HepG2 (cell line): ENCODE results near the gene ERLEC1. TPM values are rescaled to one million over a fixed set of nuclear protein-coding genes. Genes with fewer than 3 reads are reported as not detected.

Experiments
- ATAC-seq: fragments of 200-7000 bp; cut with Tn5 transposase; 3 replicates; pipeline ENCODE4 v1.9.1; 2020; ENCODE audit warnings: mild to moderate bottlenecking, moderate library complexity
- BruUV-seq: library from RNA; stranded (reverse); fragments of 400-500 nt; replicated peaks from 2 replicates; lab custom pipeline; 2021; lab: Mats Ljungman, UMichigan
- CTCF ChIA-PET: fragments of 300-600 bp; formaldehyde crosslinking; extraction: SDS; loops from one replicate; lab custom pipeline; 2021; ENCODE audit warnings: low total read pairs, inconsistent platforms, low intra/inter-chr PET ratio; lab: Yijun Ruan, JAX
- POLR2A ChIA-PET: fragments of 350-600 bp; sonication (Branson Sonifier 250); formaldehyde crosslinking; loops from one replicate; lab custom pipeline; 2020; ENCODE audit warnings: antibody characterized with exemption, inconsistent platforms; lab: Yijun Ruan, JAX
- DNase-seq: peaks from one replicate; pipeline ENCODE4 v3.0.0-alpha.2; 2015; ENCODE audit warnings: low spot score
- FAIRE-seq: peaks from 3 replicates; lab custom pipeline; 2011; peaks lifted over from hg19 to GRCh38; lab: Jason Lieb, UNC
- H2AFZ ChIP-seq: one replicate; pipeline ENCODE4 v1.6.1; 2011; ENCODE audit warnings: low read length, inconsistent platforms
- H3K27ac ChIP-seq: fragments of 300-600 bp; 3 replicates; pipeline ENCODE4 v1.8.0; 2011; ENCODE audit warnings: mixed run types, mild to moderate bottlenecking, mixed read lengths, low read length, inconsistent platforms; ENCODE audit not compliant: insufficient read depth; ENCODE audit errors: extremely low read length
- H3K27me3 ChIP-seq, 2 experiments: fragments of 200-600 bp in 1 of 2; 2 replicates in 1 of 2; 3 replicates in 1 of 2; pipeline versions ENCODE4 v1.6.0 to v1.8.0; 2011; ENCODE audit warnings: low read length in 2 of 2, mild to moderate bottlenecking in 2 of 2, moderate library complexity in 2 of 2, inconsistent platforms in 1 of 2; ENCODE audit not compliant: insufficient read depth in 2 of 2, control insufficient read depth in 1 of 2
- H3K36me3 ChIP-seq, 2 experiments: fragments of 200-600 bp in 1 of 2; replicated peaks in 1 of 2; 2 replicates in 1 of 2; 3 replicates in 1 of 2; pipeline versions ENCODE4 v1.5.1 to v1.8.0; 2011; ENCODE audit warnings: low read length in 2 of 2, inconsistent platforms in 1 of 2; ENCODE audit not compliant: insufficient read depth in 2 of 2, control insufficient read depth in 1 of 2
- H3K4me1 ChIP-seq: 2 replicates; pipeline ENCODE4 v1.5.1; 2012; ENCODE audit warnings: low read length, inconsistent platforms; ENCODE audit not compliant: insufficient read depth
- H3K4me2 ChIP-seq: 2 replicates; pipeline ENCODE4 v1.6.0; 2011; ENCODE audit warnings: low read depth, low read length, inconsistent platforms
- H3K4me3 ChIP-seq, 3 experiments: fragments of 200-600 bp in 1 of 3; sonication (generic), shearing (Covaris generic) in 1 of 3; replicated peaks in 1 of 3; 2 replicates each; pipeline ENCODE4 v1.5.1; 2011 to 2016; ENCODE audit warnings: low read length in 3 of 3, inconsistent platforms in 2 of 3, low read depth in 2 of 3, mild to moderate bottlenecking in 2 of 3, control low read depth in 1 of 3, mixed read lengths in 1 of 3; ENCODE audit not compliant: insufficient read depth in 1 of 3
- H3K79me2 ChIP-seq: one replicate; pipeline ENCODE4 v1.6.1; 2011; ENCODE audit warnings: low read length, inconsistent platforms; ENCODE audit not compliant: insufficient read depth
- H3K9ac ChIP-seq: 2 replicates; pipeline ENCODE4 v1.6.0; 2011; ENCODE audit warnings: mild to moderate bottlenecking, low read depth, low read length, inconsistent platforms; ENCODE audit not compliant: insufficient read depth
- H3K9me3 ChIP-seq: 2 replicates; pipeline ENCODE4 v1.5.1; 2012; ENCODE audit warnings: mild to moderate bottlenecking, low read length
- H4K20me1 ChIP-seq: 2 replicates; pipeline ENCODE4 v1.6.0; 2011; ENCODE audit warnings: inconsistent platforms, mild to moderate bottlenecking, low read length, moderate library complexity; ENCODE audit not compliant: insufficient read depth
- ATAD3A ChIP-seq: sonication (generic); formaldehyde crosslinking; IDR thresholded peaks from 2 replicates; pipeline ENCODE4 v1.4.0; 2020; ENCODE audit warnings: missing genetic modification reagents
- CBX5 ChIP-seq: sonication (generic); formaldehyde crosslinking; IDR thresholded peaks from 2 replicates; pipeline ENCODE4 v1.4.0; 2020; ENCODE audit warnings: missing genetic modification reagents, borderline replicate concordance
- CCDC6 ChIP-seq: sonication (generic); formaldehyde crosslinking; IDR thresholded peaks from 2 replicates; pipeline ENCODE4 v1.8.1; 2022; ENCODE audit warnings: mild to moderate bottlenecking, missing genetic modification reagents, moderate library complexity
- FOXO1 ChIP-seq: sonication (generic); formaldehyde crosslinking; IDR thresholded peaks from 2 replicates; pipeline ENCODE4 v1.4.0; 2020; ENCODE audit warnings: missing genetic modification reagents
- HMG20A ChIP-seq: IDR thresholded peaks from 2 replicates; pipeline ENCODE4 v1.6.1; 2016; ENCODE audit warnings: borderline replicate concordance
- HNRNPH1 ChIP-seq: fragments of 200-400 bp; formaldehyde crosslinking; optimal IDR thresholded peaks from 2 replicates; pipeline ENCODE3; 2017; ENCODE audit warnings: mild to moderate bottlenecking, low read depth, low read length
- MAFK ChIP-seq, 2 experiments: IDR thresholded peaks in 1 of 2; conservative IDR thresholded peaks in 1 of 2; 2 replicates each; pipeline ENCODE4 v1.6.1; 2011; ENCODE audit warnings: improper control_type of control experiment in 2 of 2, low read length in 2 of 2
- MXD4 ChIP-seq: IDR thresholded peaks from 2 replicates; pipeline ENCODE4 v1.6.1; 2016; ENCODE audit warnings: mild to moderate bottlenecking, missing biosample characterization, missing genetic modification reagents
- NFE2L2 ChIP-seq: fragments of 150-350 bp; IDR thresholded peaks from 2 replicates; pipeline ENCODE4 v1.6.1; 2014; ENCODE audit warnings: low read length
- RFX3 ChIP-seq: IDR thresholded peaks from 2 replicates; pipeline ENCODE4 v1.6.1; 2016; ENCODE audit warnings: missing biosample characterization, missing genetic modification reagents
- SMAD3 ChIP-seq: sonication (generic); formaldehyde crosslinking; IDR thresholded peaks from 2 replicates; pipeline ENCODE4 v1.4.0; 2020; ENCODE audit warnings: missing genetic modification reagents
- TBX3 ChIP-seq: fragments of 450-650 bp; IDR thresholded peaks from 2 replicates; pipeline ENCODE4 v1.6.1; 2017; ENCODE audit warnings: antibody characterized with exemption, mild to moderate bottlenecking, inconsistent platforms, borderline replicate concordance
- ZNF3 ChIP-seq: IDR thresholded peaks from 2 replicates; pipeline ENCODE4 v1.7.0; 2017; ENCODE audit warnings: inconsistent platforms
- ZNF547 ChIP-seq: sonication (generic); formaldehyde crosslinking; IDR thresholded peaks from 2 replicates; pipeline ENCODE4 v1.5.1; 2020; ENCODE audit warnings: mild to moderate bottlenecking, missing genetic modification reagents
- ZNF678 ChIP-seq: sonication (generic); formaldehyde crosslinking; IDR thresholded peaks from 2 replicates; pipeline ENCODE4 v1.4.0; 2020; ENCODE audit warnings: mild to moderate bottlenecking, missing genetic modification reagents
- ZNF720 ChIP-seq: sonication (generic); formaldehyde crosslinking; IDR thresholded peaks from 2 replicates; pipeline ENCODE4 v1.4.0; 2020; ENCODE audit warnings: missing genetic modification reagents
- WGBS: methylation state at CpG from one replicate; pipeline ENCODE4 v1.1.6; 2017; ENCODE audit warnings: low lambda C conversion rate; 5-methylcytosine and 5-hydroxymethylcytosine counted together
- in situ Hi-C: cut with HindIII; loops from 2 replicates; pipeline ENCODE4 v1.10.0; 2017; ENCODE audit warnings: low pct_unique_long_range_greater_than_20kb; ENCODE audit not compliant: extremely low pct_ligation_motif_present
- intact Hi-C: fragments of 100-400 bp; cut with micrococcal nuclease; formaldehyde crosslinking; loops from one replicate; pipeline ENCODE4 v1.10.0; 2022; ENCODE audit not compliant: unreplicated experiment
- polyA plus RNA-seq, 8 experiments: library from polyadenylated mRNA; depleted of rRNA in 3 of 8; stranded (reverse) in 7 of 8; unstranded in 1 of 8; fragments of >200 nt; fragmentation: Illumina TruSeq in 4 of 8; extraction: Trizol in 4 of 8; gene quantifications; 2 replicates each; pipeline versions ENCODE4 v1.2.1 to v1.2.3, GENCODE V29; 2011 to 2016; ENCODE audit warnings: low read depth in 4 of 8, missing spikeins in 1 of 8, mixed read lengths in 1 of 8; ENCODE audit not compliant: insufficient read depth in 1 of 8
- total RNA-seq, 5 experiments: library from RNA; depleted of rRNA; stranded (reverse); fragments of >200 nt; fragmentation: Illumina TruSeq; extraction: Trizol; gene quantifications; 2 replicates each; pipeline ENCODE4 v1.2.3, GENCODE V29; 2016; ENCODE audit warnings: low read depth in 1 of 5
- TF ChIP-seq, protein P1 (sequence below): sonication (generic); formaldehyde crosslinking; IDR thresholded peaks from 2 replicates; pipeline ENCODE4 v1.8.0; 2022; ENCODE audit warnings: low read depth, missing genetic modification reagents
- TF ChIP-seq, protein P2 (sequence below): sonication (generic); formaldehyde crosslinking; IDR thresholded peaks from 2 replicates; pipeline ENCODE4 v1.4.0; 2020; ENCODE audit warnings: mild to moderate bottlenecking, low read depth, missing genetic modification reagents
- TF ChIP-seq, protein P3 (sequence below): IDR thresholded peaks from 2 replicates; pipeline ENCODE4 v1.6.1; 2016; ENCODE audit warnings: missing genetic modification reagents, missing compliant biosample characterization
- TF ChIP-seq, protein P4 (sequence below): sonication (generic); formaldehyde crosslinking; IDR thresholded peaks from 2 replicates; pipeline ENCODE4 v1.8.0; 2022; ENCODE audit warnings: missing genetic modification reagents, mild to moderate bottlenecking, borderline replicate concordance
- TF ChIP-seq, protein P5 (sequence below): sonication (generic); formaldehyde crosslinking; IDR thresholded peaks from 2 replicates; pipeline ENCODE4 v1.8.0; 2022; ENCODE audit warnings: mild to moderate bottlenecking, missing genetic modification reagents, moderate library complexity

Gene ERLEC1
- total and polyA plus RNA-seq, 2 of the 13 experiments (the other 11 are each of a cell fraction or from before 2014, with no cell fraction given), result 87.3 to 88.4 TPM

DNA sequence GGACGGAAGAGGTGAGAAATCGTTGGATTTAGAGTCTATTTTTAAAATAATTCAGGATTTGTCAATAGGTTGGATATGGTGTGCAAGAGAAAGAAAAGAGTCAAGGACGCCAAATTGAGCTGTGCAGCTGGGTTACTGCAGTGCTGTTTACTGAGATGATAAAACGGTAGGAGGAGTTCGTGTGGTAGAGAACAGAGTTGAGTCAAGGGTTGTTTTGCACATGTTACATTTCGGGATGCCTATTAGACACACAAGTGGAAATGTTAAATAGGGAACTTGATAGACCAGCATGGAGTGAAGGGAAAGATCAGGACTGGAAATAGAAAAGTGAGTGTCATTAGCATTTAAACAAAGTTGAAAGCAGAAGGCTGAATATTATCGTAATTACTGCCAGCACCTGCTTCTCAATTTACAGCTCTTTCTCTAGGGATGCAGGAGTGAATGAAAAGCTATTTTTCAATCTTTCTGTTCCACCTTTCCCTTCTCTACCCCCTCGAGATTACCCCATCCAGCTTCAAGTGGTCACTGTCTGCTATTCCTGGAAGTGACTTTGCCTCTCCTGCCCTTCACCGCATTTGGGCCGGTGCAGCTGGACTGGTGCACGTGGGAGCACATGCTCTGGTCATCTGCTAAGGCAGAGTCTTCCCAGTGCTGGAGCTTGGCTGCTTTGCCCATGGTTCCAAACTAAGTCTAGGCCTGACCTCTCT lies 42.6 kb downstream of the ERLEC1 start:
- no peak for FAIRE-seq
- peak overlapping the region; percentile 93 for H3K27ac ChIP-seq
- intact Hi-C loops, result no loop called here
- TF ChIP-seq CCDC6 (CRISPR knock-in tag) (no peak), ZNF678 (CRISPR knock-in tag) (no peak), ZNF3 (CRISPR knock-in tag) (no peak), ZNF547 (CRISPR knock-in tag) (no peak), ATAD3A (no peak), MXD4 (CRISPR knock-in tag) (no peak), HNRNPH1 (no peak), TBX3 (no peak), NFE2L2 (no peak), ZNF720 (no peak), MAFK (conservative IDR thresholded peaks at IDR 0.05 in 1 of 2, IDR thresholded peaks at IDR 0.05 in 1 of 2; ENCODE audit: low read length in 2 of 2) (no peak), SMAD3 (CRISPR knock-in tag) (no peak), RFX3 (CRISPR knock-in tag) (no peak), FOXO1 (CRISPR knock-in tag) (no peak), CBX5 (CRISPR knock-in tag) (no peak), HMG20A (CRISPR knock-in tag) (no peak)
- TF ChIP-seq, protein P1, sequence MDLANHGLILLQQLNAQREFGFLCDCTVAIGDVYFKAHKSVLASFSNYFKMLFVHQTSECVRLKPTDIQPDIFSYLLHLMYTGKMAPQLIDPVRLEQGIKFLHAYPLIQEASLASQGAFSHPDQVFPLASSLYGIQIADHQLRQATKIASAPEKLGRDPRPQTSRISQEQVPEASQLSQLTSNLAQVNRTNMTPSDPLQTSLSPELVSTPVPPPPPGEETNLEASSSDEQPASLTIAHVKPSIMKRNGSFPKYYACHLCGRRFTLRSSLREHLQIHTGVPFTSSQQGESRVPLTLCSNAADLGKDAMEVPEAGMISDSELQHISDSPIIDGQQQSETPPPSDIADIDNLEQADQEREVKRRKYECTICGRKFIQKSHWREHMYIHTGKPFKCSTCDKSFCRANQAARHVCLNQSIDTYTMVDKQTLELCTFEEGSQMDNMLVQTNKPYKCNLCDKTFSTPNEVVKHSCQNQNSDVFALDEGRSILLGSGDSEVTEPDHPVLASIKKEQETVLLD (CRISPR knock-in tag), result no peak
- TF ChIP-seq, protein P2, sequence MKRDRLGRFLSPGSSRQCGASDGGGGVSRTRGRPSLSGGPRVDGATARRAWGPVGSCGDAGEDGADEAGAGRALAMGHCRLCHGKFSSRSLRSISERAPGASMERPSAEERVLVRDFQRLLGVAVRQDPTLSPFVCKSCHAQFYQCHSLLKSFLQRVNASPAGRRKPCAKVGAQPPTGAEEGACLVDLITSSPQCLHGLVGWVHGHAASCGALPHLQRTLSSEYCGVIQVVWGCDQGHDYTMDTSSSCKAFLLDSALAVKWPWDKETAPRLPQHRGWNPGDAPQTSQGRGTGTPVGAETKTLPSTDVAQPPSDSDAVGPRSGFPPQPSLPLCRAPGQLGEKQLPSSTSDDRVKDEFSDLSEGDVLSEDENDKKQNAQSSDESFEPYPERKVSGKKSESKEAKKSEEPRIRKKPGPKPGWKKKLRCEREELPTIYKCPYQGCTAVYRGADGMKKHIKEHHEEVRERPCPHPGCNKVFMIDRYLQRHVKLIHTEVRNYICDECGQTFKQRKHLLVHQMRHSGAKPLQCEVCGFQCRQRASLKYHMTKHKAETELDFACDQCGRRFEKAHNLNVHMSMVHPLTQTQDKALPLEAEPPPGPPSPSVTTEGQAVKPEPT (CRISPR knock-in tag), result 0 out of 2 replicates have a peak, but pooled peaks have one; percentile 62
- TF ChIP-seq, protein P3, sequence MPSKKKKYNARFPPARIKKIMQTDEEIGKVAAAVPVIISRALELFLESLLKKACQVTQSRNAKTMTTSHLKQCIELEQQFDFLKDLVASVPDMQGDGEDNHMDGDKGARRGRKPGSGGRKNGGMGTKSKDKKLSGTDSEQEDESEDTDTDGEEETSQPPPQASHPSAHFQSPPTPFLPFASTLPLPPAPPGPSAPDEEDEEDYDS, result no peak
- TF ChIP-seq, protein P4, sequence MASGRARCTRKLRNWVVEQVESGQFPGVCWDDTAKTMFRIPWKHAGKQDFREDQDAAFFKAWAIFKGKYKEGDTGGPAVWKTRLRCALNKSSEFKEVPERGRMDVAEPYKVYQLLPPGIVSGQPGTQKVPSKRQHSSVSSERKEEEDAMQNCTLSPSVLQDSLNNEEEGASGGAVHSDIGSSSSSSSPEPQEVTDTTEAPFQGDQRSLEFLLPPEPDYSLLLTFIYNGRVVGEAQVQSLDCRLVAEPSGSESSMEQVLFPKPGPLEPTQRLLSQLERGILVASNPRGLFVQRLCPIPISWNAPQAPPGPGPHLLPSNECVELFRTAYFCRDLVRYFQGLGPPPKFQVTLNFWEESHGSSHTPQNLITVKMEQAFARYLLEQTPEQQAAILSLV (CRISPR knock-in tag), result no peak
- TF ChIP-seq, protein P5, sequence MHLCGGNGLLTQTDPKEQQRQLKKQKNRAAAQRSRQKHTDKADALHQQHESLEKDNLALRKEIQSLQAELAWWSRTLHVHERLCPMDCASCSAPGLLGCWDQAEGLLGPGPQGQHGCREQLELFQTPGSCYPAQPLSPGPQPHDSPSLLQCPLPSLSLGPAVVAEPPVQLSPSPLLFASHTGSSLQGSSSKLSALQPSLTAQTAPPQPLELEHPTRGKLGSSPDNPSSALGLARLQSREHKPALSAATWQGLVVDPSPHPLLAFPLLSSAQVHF, result no peak

More for the DNA sequence above, 42.6 kb downstream of the ERLEC1 start:
- CTCF ChIA-PET, result no interaction called here
- no peak overlapping the region for H2AFZ ChIP-seq
- POLR2A ChIA-PET, result no interaction called here
- ATAC-seq, result no peak
- no peak overlapping the region for H3K4me3 ChIP-seq
- no peaks in the 10 kb centered on the region for H3K79me2 ChIP-seq
- H3K4me2 ChIP-seq, result no peak overlapping the region
- H4K20me1 ChIP-seq, result no peaks in the 10 kb centered on the region
- H3K4me1 ChIP-seq, result peaks cover 53% of the 10 kb centered on the region
- no peak overlapping the region for H3K9ac ChIP-seq
- peak; percentile 23 for DNase-seq
- H3K27me3 ChIP-seq, result no peaks in the 10 kb centered on the region
- in situ Hi-C loops, result no loop called here
- 82% methylated on average over 11 of the region's 11 CpGs for WGBS
- no peaks in the 10 kb centered on the region for H3K36me3 ChIP-seq
- BruUV-seq, result no TSS peak
- H3K9me3 ChIP-seq, result no peaks in the 10 kb centered on the region
